Dedifferentiated amniotic fluid mesenchymal stem cell (primary cell): ENCODE measurements around the gene P2RX5.

Source experiments
- DNase-seq: peaks from one replicate; pipeline ENCODE4 v3.0.0-alpha.2; 2016; ENCODE audit errors: extremely low spot score

Gene P2RX5

GRCh38 chr17:3657588-3657869 lies 38.4 kb downstream of the P2RX5 start:
- DNase-seq, result no peak

- no peak for DNase-seq
Observed at GRCh38 chr17:3656755-3657587, 39.0 kb downstream of the P2RX5 start.

- DNase-seq, result no peak
Observed at GRCh38 chr17:3656353-3656752, 39.6 kb downstream of the P2RX5 start.

GRCh38 chr17:3655766-3656165 lies 40.2 kb downstream of the P2RX5 start:
- no peak for DNase-seq

- no peak for DNase-seq
Observed at GRCh38 chr17:3647769-3648555, 48.0 kb downstream of the P2RX5 start.

- no peak for DNase-seq
Observed at GRCh38 chr17:3647251-3647650, 48.7 kb downstream of the P2RX5 start.

DNA sequence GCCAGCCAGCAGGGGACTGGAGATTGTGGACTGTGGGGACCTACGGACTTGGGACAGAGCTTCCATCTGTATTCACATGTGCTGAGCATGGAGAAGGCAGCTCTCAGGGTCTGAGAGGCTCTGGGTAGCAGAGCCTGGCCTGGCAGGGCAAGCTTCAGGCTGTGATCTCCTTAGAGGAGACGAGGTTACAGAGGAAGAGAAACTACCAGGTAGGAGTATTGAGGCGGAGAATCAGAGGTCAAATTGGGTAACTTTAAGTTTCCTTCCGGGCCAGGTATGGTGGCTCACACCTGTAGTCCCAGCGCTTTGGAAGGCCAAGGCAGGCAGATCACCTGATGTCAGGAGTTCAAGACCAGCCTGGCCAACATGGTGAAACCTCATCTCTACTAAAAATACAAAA lies 50.6 kb downstream of the P2RX5 start:
- no peak for DNase-seq

- no peak for DNase-seq
Observed at GRCh38 chr17:3643889-3644349, 52.0 kb downstream of the P2RX5 start.

DNA sequence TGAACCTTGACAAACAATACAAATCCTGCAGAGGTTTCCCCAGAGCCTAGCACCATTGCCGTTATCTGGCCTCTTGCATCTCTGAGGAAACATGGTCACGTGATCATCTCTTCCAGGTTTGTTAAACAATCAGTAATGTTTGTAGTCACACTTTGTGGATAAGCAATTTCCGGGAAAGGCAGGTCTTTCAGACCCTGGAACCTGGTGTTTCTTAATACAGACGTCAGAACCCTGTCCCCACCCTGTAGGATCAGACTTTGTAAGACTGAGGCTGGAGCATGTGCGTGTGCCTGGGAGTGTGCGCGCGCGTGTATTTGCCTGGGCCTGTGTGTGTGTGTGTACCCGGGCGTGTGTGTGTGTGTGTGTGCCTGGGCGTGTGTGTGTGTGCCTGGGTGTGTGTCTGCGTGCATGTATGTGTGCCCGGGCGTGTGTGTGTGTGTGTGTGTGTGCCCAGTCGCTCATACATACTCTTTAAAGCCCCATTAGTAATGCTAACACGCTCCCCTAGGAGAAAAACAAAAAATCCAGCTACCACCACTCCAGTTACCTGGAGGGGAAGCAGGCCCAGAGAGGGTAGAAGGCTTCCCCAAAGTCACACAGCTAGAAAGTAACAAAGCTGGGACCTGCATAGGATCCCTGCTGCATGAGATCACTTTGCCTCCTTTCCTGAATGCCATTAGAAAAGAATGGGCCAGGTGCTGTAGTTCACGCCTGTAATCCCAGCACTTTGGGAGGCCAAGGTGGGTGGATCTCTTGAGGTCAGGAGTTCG lies 54.1 kb downstream of the P2RX5 start:
- DNase-seq, result no peak

DNA sequence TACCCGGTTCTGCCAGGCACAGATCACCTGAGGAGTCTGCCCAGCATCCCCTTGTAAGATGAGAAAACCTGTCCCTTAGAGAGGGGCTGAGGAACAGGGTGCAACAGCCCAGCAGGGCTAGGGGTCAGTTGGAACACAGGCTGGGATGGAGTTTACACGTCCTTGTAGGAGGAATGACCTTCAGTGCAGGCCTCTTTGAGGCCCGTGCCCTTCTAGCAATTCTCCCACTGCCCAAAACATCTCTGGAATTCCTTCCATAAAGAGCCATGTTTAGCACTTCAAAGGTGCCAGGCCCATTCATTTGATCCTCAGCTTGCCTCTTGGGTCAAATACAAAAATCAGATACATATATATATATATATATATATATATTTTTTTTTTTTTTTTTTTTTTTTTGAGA lies 54.9 kb downstream of the P2RX5 start:
- no peak for DNase-seq

DNA sequence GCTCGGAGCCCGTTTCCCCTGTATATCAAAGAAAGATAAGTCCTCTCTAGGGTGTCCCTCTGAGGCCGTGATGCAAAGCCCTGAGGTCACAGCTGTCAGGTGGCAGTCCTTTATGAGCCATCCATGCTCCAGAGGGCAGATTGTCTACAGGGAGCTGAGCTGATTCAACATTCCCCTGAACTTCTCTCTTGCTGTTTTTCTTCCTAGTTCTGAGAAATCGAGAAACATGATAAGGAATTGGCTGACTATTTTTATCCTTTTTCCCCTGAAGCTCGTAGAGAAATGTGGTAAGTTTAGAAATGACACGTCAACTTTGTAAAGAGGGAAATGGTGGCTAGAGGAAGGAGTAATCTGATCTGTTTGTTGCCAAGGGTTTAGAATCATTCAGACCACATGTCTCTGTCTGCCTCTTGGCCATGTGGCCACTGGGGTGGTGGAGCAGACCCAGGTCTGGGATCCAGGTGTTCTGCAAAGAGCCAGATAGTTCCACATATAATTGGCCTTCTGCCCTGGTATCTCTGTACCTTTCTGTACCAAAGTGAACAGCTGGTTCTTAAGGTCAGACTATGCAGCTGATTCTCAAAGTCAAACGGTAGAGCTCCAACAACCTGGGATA lies 55.9 kb downstream of the P2RX5 start:
- no peak for DNase-seq

- DNase-seq, result no peak
Observed at GRCh38 chr17:3636908-3637373, 59.0 kb downstream of the P2RX5 start.

- peak; percentile 96 for DNase-seq
Observed at GRCh38 chr17:3636154-3636907, 59.6 kb downstream of the P2RX5 start, which contains the start of the genes CTNS and SHPK. Gene CTNS (plus strand): TSS chr17:3636760. CDS start chr17:3640207, 3,447 bp downstream. Gene SHPK (minus strand): TSS chr17:3636250. CDS start chr17:3636219, 31 bp downstream.

- no peak for DNase-seq
Observed at GRCh38 chr17:3635474-3636153, 60.3 kb downstream of the P2RX5 start.

GRCh38 chr17:3632287-3632686 lies 63.7 kb downstream of the P2RX5 start:
- DNase-seq, result no peak

DNA sequence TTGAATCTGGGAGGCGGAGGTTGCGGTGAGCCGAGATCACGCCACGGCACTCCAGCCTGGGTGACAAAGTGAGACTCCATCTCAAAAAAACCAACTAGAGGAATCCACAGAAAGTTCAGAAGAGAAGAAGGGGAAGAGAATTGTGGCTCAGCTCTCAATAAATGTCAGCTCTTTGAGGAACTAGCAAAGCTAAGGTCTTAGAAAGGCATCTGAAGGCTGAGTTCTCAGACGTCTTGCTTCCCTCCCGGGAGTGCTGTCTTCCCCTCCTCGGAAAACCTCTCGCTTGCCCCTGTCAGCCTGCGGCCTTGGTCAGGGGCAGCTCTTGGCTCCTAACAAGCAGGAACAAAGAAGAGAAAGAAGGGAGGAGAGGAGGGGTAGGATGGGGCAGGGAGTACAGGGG lies 65.2 kb downstream of the P2RX5 start:
- no peak for DNase-seq

DNA sequence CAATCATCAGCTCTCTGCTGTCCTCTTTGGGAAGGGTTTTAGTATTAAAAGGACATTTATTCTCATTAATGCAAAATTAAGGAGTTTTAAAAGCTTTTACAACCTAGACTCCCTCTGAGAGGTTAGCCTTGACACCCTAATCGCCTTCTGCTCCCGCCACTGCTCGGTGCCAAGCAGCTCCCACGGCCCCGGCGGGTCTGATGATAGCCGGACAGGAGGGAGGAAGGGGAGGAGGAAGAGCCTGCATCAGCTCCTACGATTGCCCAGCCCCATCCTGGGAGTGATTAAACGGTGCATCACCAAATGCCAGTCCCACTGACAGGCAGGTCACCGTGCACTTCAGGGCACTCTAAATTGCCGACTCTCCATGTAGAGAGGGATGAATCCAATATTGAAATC lies 68.2 kb downstream of the P2RX5 start:
- no peak for DNase-seq

GRCh38 chr17:3626831-3627768 lies 68.9 kb downstream of the P2RX5 start:
- no peak for DNase-seq
